Stimulated activated memory B cell treated with anti-CD40 and anti-IgM and Interleukin-4, amounts not matched to agents 10 μg/mL and 1 μg/mL and 100 μg/mL, for 72 hours (primary cell): Measurements from ENCODE around the gene PDZRN4.

ENCODE experiments used
- ATAC-seq: fragments of 150-1000 bp; cut with Tn5 transposase; 2 replicates; pipeline ENCODE4 v1.10.0; 2021
- H3K27ac Mint-ChIP-seq: one replicate; pipeline ENCODE4 v1.8.0; 2022; ENCODE audit warnings: mild to moderate bottlenecking, mixed read lengths
- H3K27me3 Mint-ChIP-seq: one replicate; pipeline ENCODE4 v1.8.0; 2022; ENCODE audit warnings: mixed read lengths
- H3K36me3 Mint-ChIP-seq: one replicate; pipeline ENCODE4 v1.8.0; 2022; ENCODE audit warnings: mixed read lengths
- H3K4me1 Mint-ChIP-seq: one replicate; pipeline ENCODE4 v1.8.0; 2022; ENCODE audit warnings: mixed read lengths
- H3K4me3 Mint-ChIP-seq: one replicate; pipeline ENCODE4 v1.8.0; 2022; ENCODE audit warnings: mild to moderate bottlenecking, moderate library complexity, mixed read lengths
- H3K9me3 Mint-ChIP-seq: one replicate; pipeline ENCODE4 v1.8.0; 2022; ENCODE audit warnings: mixed read lengths

The PDZRN4 gene

GRCh38 chr12:41339784-41340183 lies 151.7 kb downstream of the PDZRN4 start:
- Mint-ChIP-seq H3K27ac (no peak overlapping the region), H3K4me1 (no peaks in the 10 kb centered on the region), H3K36me3 (no peaks in the 10 kb centered on the region), H3K9me3 (peaks cover 3% of the 10 kb centered on the region), H3K27me3 (peaks cover 9% of the 10 kb centered on the region), H3K4me3 (no peak overlapping the region)
- ATAC-seq = no peak

- Mint-ChIP-seq H3K27ac (no peak overlapping the region), H3K4me3 (no peak overlapping the region), H3K4me1 (no peaks in the 10 kb centered on the region), H3K36me3 (no peaks in the 10 kb centered on the region), H3K27me3 (no peaks in the 10 kb centered on the region), H3K9me3 (peaks cover 3% of the 10 kb centered on the region)
- no peak for ATAC-seq
These were observed 156.8 kb downstream of the PDZRN4 start for GRCh38 chr12:41344776-41345470.

GRCh38 chr12:41348198-41348597 lies 160.1 kb downstream of the PDZRN4 start:
- H3K36me3 Mint-ChIP-seq = no peaks in the 10 kb centered on the region
- no peak overlapping the region for H3K27ac Mint-ChIP-seq
- no peaks in the 10 kb centered on the region for H3K4me1 Mint-ChIP-seq
- ATAC-seq = no peak
- H3K27me3 Mint-ChIP-seq = no peaks in the 10 kb centered on the region
- H3K4me3 Mint-ChIP-seq = no peak overlapping the region
- H3K9me3 Mint-ChIP-seq = peaks cover 8% of the 10 kb centered on the region

DNA sequence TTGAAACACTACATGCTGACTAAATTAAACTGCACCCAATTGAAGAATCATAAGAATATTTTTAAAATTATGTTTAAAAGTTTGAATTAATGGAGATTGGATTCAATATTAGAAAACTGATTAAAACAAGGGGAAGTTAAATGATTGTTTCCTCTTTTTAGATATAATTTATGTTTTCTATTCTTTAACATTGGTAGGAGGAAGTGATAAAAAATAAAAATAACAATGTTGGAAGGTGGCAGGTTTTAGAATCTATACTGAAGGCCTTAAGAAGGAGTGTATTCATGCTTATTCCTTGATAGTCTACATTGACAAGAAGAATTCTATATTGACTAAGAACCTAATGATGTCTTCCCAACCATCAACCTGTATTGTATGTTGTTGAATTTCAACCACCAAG lies 168.1 kb downstream of the PDZRN4 start:
- no peak overlapping the region for H3K4me3 Mint-ChIP-seq
- H3K27ac Mint-ChIP-seq = no peak overlapping the region
- ATAC-seq = no peak
- H3K36me3 Mint-ChIP-seq = no peaks in the 10 kb centered on the region
- peaks cover 6% of the 10 kb centered on the region for H3K9me3 Mint-ChIP-seq
- no peaks in the 10 kb centered on the region for H3K4me1 Mint-ChIP-seq
- no peaks in the 10 kb centered on the region for H3K27me3 Mint-ChIP-seq

DNA sequence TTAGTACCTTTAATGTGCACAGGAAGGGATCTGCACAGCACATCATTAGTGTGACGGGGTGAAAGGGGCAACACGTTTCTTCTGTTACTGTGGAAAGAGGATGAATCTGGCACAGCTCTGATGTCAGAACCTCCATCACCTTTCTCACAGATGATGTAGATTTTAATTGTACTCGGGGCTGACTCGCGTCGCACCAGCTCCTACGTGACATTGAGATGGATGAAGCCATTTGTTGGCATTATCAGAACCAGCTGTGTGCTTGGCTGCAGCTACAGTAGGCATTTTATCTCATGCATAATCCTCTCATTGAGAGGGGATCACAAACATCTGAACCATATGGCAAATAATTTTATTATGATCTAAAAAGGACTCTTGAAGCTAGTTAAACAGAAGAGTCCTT lies 173.6 kb downstream of the PDZRN4 start:
- no peaks in the 10 kb centered on the region for H3K36me3 Mint-ChIP-seq
- H3K27ac Mint-ChIP-seq = no peak overlapping the region
- no peak overlapping the region for H3K4me3 Mint-ChIP-seq
- no peak for ATAC-seq
- H3K9me3 Mint-ChIP-seq = no peaks in the 10 kb centered on the region
- H3K4me1 Mint-ChIP-seq = no peaks in the 10 kb centered on the region
- no peaks in the 10 kb centered on the region for H3K27me3 Mint-ChIP-seq

DNA sequence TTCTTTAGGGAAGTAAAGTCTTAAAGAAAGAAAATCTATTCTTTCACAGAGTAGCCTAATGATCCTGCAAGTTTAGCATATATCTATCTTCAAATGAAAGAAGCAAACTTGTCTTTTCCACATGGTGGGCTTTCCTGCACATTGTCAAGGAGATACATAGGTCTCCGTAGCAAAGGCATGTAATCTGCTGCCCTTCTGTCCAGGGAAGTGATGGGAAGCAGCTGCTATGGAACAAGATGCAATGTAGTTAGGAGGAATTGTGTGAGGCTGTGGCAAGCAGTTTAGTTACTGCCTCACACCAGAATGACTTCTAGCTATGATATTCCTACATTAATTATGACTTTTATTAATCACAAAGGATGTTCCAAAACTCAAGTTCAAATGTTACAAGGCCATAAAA lies 174.4 kb downstream of the PDZRN4 start:
- no peak overlapping the region for H3K27ac Mint-ChIP-seq

GRCh38 chr12:41362931-41363330 lies 174.8 kb downstream of the PDZRN4 start:
- Mint-ChIP-seq H3K4me3 (no peak overlapping the region), H3K27me3 (no peaks in the 10 kb centered on the region), H3K4me1 (no peaks in the 10 kb centered on the region), H3K36me3 (no peaks in the 10 kb centered on the region), H3K27ac (no peak overlapping the region), H3K9me3 (no peaks in the 10 kb centered on the region)
- ATAC-seq = no peak

More for the DNA sequence above, 174.4 kb downstream of the PDZRN4 start:
- H3K27me3 Mint-ChIP-seq = no peaks in the 10 kb centered on the region
- no peak for ATAC-seq
- no peak overlapping the region for H3K4me3 Mint-ChIP-seq
- no peaks in the 10 kb centered on the region for H3K4me1 Mint-ChIP-seq
- no peaks in the 10 kb centered on the region for H3K9me3 Mint-ChIP-seq
- H3K36me3 Mint-ChIP-seq = no peaks in the 10 kb centered on the region

DNA sequence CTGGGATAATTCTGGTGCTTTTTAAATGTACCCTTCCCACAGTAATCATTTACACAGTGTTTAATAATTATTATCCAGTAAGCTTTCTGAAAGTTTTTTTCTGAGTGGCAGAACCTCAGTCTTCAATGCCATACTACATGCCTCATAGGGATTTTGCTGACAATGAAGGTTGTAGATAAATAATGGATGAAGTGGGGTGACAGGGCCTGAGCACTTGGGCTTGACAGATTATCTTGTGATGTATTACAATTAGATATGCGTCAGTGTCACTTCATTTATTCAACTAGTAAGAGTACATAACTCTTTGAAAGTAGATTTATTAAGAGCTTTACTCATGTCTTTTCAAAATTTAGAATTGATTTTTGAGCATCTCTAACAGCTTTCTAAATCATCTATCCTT lies 176.1 kb downstream of the PDZRN4 start:
- H3K9me3 Mint-ChIP-seq = no peaks in the 10 kb centered on the region
- no peaks in the 10 kb centered on the region for H3K4me1 Mint-ChIP-seq
- H3K27ac Mint-ChIP-seq = no peak overlapping the region
- ATAC-seq = no peak
- no peaks in the 10 kb centered on the region for H3K27me3 Mint-ChIP-seq
- no peak overlapping the region for H3K4me3 Mint-ChIP-seq
- no peaks in the 10 kb centered on the region for H3K36me3 Mint-ChIP-seq

DNA sequence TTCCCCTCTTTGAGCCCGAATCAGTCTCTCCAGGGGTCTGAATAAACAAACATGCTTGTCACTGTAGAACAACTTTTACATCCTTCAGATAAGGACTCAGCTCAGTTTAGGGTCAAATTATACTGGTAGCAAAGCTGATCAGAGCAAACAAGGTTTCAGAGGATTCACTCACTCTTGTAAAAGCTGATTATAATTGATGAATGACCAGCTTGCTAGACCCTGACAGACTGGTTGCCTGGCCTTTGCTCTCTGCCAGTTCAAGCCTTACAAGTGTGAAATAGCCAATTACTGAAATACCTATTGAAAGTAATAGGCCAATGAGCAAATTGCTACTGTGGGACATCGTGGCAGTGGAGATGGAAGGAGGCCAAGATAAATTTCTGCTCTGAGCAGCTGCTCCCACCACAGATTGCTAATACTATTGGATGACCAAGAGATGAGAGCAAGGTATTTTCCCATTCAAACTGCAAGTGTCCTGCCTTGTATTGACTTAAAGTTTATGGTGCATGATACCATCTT lies 177.6 kb downstream of the PDZRN4 start:
- Mint-ChIP-seq H3K4me1 (no peaks in the 10 kb centered on the region), H3K9me3 (no peaks in the 10 kb centered on the region), H3K27me3 (no peaks in the 10 kb centered on the region), H3K36me3 (no peaks in the 10 kb centered on the region), H3K27ac (no peak overlapping the region), H3K4me3 (no peak overlapping the region)
- no peak for ATAC-seq

GRCh38 chr12:41367726-41368405 lies 179.7 kb downstream of the PDZRN4 start:
- Mint-ChIP-seq H3K36me3 (no peaks in the 10 kb centered on the region), H3K9me3 (no peaks in the 10 kb centered on the region), H3K4me1 (no peaks in the 10 kb centered on the region), H3K4me3 (no peak overlapping the region), H3K27ac (no peak overlapping the region), H3K27me3 (no peaks in the 10 kb centered on the region)
- no peak for ATAC-seq

GRCh38 chr12:41380878-41381277 lies 192.8 kb downstream of the PDZRN4 start:
- Mint-ChIP-seq H3K27ac (no peak overlapping the region), H3K4me3 (no peak overlapping the region), H3K9me3 (peaks cover 11% of the 10 kb centered on the region), H3K4me1 (no peaks in the 10 kb centered on the region), H3K36me3 (peaks cover 5% of the 10 kb centered on the region), H3K27me3 (no peaks in the 10 kb centered on the region)
- no peak for ATAC-seq

GRCh38 chr12:41402801-41403200 lies 214.7 kb downstream of the PDZRN4 start:
- no peaks in the 10 kb centered on the region for H3K36me3 Mint-ChIP-seq
- H3K4me3 Mint-ChIP-seq = no peak overlapping the region
- no peaks in the 10 kb centered on the region for H3K27me3 Mint-ChIP-seq
- no peaks in the 10 kb centered on the region for H3K4me1 Mint-ChIP-seq
- H3K27ac Mint-ChIP-seq = no peak overlapping the region
- H3K9me3 Mint-ChIP-seq = peaks cover 13% of the 10 kb centered on the region
- no peak for ATAC-seq

- no peak for ATAC-seq
- Mint-ChIP-seq H3K27me3 (no peaks in the 10 kb centered on the region), H3K4me1 (no peaks in the 10 kb centered on the region), H3K4me3 (no peak overlapping the region), H3K36me3 (no peaks in the 10 kb centered on the region), H3K27ac (no peak overlapping the region), H3K9me3 (peaks cover 13% of the 10 kb centered on the region)
These were observed 219.2 kb downstream of the PDZRN4 start for GRCh38 chr12:41407232-41407799.

DNA sequence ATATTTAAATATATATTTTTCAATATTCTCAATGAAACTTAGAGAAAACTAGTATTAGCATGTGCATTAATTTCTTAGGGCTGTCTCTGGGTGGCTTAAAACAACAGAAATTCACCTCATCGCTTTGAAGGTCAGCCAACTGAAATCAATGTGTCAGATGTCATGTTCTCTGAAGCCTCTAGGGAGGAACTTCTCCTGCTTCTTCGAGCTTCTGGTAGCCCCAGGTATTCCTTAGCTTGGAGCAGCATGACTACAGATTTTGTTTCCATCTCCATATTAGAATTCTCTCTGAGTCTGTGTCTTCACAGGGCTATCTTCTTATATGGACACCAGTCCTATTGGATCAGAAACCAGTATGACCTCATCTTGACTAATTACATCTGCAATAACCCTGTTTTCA lies 221.5 kb downstream of the PDZRN4 start:
- no peak overlapping the region for H3K27ac Mint-ChIP-seq
- no peaks in the 10 kb centered on the region for H3K27me3 Mint-ChIP-seq
- H3K4me1 Mint-ChIP-seq = no peaks in the 10 kb centered on the region
- no peak overlapping the region for H3K4me3 Mint-ChIP-seq
- ATAC-seq = no peak
- peaks cover 8% of the 10 kb centered on the region for H3K9me3 Mint-ChIP-seq
- H3K36me3 Mint-ChIP-seq = no peaks in the 10 kb centered on the region

DNA sequence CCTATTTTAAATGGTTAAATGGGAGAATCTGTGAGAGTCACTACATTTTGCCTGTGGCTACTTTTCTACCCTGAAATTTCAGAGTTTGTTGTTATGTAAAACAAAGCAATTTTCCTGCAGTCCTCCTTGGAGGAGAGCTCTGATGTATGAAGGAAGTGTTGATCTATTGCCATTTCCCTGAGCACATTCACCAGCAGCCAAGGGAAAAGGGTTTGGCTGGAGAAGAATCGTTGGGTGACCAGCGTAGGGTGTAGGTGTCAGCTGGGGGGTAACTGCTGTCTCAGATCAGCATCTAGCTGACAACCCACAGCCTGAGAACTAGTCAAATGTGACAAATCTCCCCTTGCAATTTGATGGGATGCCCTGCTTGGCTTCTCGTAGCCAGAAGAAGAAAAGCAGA lies 230.5 kb downstream of the PDZRN4 start:
- no peak for ATAC-seq
- no peaks in the 10 kb centered on the region for H3K27me3 Mint-ChIP-seq
- H3K4me3 Mint-ChIP-seq = no peak overlapping the region
- H3K36me3 Mint-ChIP-seq = no peaks in the 10 kb centered on the region
- H3K27ac Mint-ChIP-seq = no peak overlapping the region
- H3K9me3 Mint-ChIP-seq = no peaks in the 10 kb centered on the region
- no peaks in the 10 kb centered on the region for H3K4me1 Mint-ChIP-seq
